Rectal smooth muscle tissue (tissue), 1 donor: ENCODE measurements around the gene HIP1.
"Not testable (repeated sequence)": the region's sequence is repeated elsewhere in the genome, so short reads cannot be mapped to it uniquely, and the experiment has no call there.

ENCODE experiments used
- H3K27ac ChIP-seq: one replicate; pipeline ENCODE4 v1.7.0; 2013; ENCODE audit warnings: low read depth, low read length, inconsistent platforms
- H3K27me3 ChIP-seq: one replicate; pipeline ENCODE4 v1.7.0; 2013; ENCODE audit warnings: low read length; ENCODE audit not compliant: control insufficient read depth, insufficient read depth
- H3K36me3 ChIP-seq: one replicate; pipeline ENCODE4 v1.7.0; 2013; ENCODE audit warnings: low read length; ENCODE audit not compliant: control insufficient read depth, insufficient read depth
- H3K4me1 ChIP-seq: one replicate; pipeline ENCODE4 v1.7.0; 2013; ENCODE audit warnings: low read length; ENCODE audit not compliant: control insufficient read depth, insufficient read depth
- H3K4me3 ChIP-seq: one replicate; pipeline ENCODE4 v1.7.0; 2013; ENCODE audit warnings: low read length
- H3K9ac ChIP-seq: one replicate; pipeline ENCODE4 v1.7.0; 2013; ENCODE audit warnings: low read length

The HIP1 gene

DNA sequence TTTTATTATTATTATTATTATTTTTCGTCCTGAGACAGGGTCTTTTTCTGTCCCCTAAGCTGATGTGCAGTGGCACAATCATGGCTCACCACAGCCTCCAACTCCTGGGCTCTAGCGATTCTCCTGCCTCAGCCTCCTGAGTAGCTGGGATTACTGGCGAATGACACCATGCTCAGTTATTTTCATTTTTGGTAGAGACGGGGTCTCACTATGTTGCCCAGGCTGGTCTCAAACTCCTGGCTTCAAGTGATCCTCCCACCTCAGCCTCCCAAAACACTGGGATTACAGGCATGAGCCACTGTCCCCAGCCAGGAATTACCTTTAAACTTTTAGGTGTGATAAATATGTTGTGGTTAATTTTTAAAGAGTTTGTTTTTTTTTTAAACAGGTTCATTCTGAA lies 138.0 kb downstream of the HIP1 start:
- not testable (repeated sequence) for H3K27ac ChIP-seq, H3K4me1 ChIP-seq, H3K9ac ChIP-seq, H3K36me3 ChIP-seq, H3K27me3 ChIP-seq, H3K4me3 ChIP-seq

DNA sequence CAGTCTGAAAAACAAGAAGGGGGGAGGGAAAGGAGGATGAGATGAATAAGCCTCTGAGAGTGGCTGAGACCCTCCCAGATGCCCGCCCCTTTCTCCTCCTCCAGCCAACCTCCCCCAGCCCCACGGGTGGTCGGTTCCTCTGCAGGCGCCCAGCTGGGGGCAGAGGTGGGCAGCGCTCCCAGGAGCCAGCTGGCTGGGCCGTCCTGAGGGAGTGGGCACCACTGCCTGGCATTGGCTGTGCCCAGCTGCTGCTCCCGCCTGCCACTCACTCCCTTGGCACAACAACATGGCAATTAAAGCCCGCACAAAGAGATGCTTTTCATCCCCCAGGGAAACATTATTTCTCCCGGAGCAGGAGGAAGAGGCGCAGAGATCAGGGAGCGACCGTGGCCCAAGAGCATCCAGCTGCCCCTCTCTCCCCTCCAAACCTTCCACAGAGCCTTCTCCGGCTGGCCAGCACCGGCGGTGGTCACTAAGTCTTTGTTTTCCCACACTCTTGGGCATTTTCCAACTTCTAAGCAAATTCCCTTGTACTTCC lies 139.4 kb downstream of the HIP1 start:
- no peaks in the 10 kb centered on the region for H3K36me3 ChIP-seq
- H3K27me3 ChIP-seq, result no peaks in the 10 kb centered on the region
- H3K9ac ChIP-seq, result no peak overlapping the region
- no peak overlapping the region for H3K4me3 ChIP-seq
- H3K4me1 ChIP-seq, result no peaks in the 10 kb centered on the region
- no peak overlapping the region for H3K27ac ChIP-seq

DNA sequence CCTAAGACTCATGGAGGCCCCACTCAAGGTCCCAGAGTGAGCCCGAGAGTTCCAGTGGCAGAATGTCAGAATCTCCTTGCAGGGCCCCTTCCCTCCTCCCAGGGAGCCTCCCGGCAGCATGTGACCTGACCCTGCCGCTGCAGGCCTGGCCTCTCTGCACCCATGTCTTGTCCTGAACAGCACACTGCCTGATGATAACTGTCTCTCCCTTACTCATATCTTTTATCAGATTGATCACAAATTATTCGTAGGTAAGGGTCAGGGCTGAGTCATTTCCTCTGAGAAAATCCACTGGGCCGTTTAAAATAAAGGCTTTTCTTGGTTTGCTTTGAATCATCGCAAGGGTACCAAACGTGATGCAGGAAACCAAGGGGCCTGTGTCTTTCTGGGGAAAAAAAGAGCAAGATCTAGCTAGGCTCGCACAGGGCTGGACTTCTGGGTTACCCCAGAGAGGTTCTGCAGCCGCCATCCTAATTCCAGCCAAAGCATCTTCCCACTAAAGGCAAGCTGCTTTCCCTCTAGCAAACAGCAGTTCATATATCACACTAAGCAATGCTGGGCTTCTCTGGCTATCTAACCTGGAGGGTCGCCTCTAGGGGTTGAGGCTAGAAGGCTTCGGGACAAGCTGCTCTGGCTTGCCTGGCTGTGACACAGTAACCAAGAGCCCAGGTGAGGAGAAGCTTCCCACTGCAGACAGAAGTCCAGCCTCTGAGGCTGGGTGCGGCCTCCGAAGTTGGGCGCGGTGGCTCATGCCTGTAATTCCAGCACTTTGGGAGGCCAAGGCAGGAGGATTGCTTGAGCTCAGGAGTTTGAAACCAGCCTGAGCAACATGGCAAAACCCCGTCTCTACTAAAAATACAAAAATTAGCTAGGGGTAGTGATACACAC lies 141.8 kb downstream of the HIP1 start:
- H3K9ac ChIP-seq, result no peak overlapping the region
- no peak overlapping the region for H3K27ac ChIP-seq
- H3K4me1 ChIP-seq, result no peaks in the 10 kb centered on the region
- no peak overlapping the region for H3K4me3 ChIP-seq
- H3K36me3 ChIP-seq, result peaks cover 2% of the 10 kb centered on the region
- H3K27me3 ChIP-seq, result no peaks in the 10 kb centered on the region

DNA sequence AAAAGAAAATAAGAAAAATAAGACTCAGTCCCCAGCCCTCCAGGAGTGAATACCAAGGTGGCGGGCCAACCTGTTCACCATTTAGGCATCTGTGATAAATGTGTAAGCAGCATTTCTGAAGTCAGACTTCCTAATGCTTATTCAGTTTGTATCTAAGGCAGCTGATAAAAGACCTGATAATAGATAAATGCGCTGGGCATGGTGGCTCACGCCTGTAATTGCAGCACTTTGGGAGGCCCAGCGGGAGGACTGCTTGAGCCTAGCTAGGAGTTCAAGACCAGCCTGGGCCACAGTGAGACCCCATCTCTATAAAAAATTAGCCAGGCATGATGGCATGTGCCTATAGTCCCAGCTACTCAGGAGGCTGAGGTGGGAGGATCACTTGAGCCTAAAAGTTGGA lies 143.0 kb downstream of the HIP1 start:
- no peak overlapping the region for H3K9ac ChIP-seq
- no peaks in the 10 kb centered on the region for H3K27me3 ChIP-seq
- no peak overlapping the region for H3K27ac ChIP-seq
- no peaks in the 10 kb centered on the region for H3K4me1 ChIP-seq
- H3K36me3 ChIP-seq, result peaks cover 2% of the 10 kb centered on the region
- no peak overlapping the region for H3K4me3 ChIP-seq

DNA sequence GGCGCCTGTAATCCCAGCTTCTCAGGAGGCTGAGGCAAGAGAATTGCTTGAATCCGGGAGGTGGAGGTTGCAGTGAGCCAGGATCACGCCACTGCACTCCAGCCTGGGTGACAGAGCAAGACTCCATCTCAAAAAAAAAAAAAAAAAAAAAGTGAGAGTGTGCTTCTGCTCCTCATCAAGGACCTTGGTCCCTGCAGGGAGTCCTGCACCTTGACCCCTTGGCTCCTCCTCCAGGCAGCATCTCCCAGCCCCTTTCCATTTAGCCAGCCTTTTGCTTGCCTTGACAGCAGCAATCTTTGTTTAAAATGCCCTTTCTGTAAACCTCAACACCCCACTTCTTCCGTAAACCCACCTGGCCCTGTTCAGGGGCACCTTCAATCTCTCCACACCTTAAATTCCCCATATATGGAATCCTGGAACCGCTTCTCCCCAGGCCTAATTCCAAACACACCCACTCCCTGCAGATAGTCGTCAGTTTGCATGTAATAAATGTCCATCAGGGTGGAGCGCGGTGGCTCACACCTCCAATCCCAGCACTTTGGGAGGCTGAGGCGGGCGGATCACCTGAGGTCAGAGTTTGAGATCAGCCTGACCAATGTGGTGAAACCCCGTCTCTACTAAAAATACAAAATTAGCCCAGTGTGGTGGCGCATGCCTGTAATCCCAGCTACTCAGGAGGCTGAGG lies 145.1 kb downstream of the HIP1 start:
- H3K9ac ChIP-seq, H3K36me3 ChIP-seq, H3K27me3 ChIP-seq, H3K4me3 ChIP-seq, H3K27ac ChIP-seq, H3K4me1 ChIP-seq: not testable (repeated sequence)

DNA sequence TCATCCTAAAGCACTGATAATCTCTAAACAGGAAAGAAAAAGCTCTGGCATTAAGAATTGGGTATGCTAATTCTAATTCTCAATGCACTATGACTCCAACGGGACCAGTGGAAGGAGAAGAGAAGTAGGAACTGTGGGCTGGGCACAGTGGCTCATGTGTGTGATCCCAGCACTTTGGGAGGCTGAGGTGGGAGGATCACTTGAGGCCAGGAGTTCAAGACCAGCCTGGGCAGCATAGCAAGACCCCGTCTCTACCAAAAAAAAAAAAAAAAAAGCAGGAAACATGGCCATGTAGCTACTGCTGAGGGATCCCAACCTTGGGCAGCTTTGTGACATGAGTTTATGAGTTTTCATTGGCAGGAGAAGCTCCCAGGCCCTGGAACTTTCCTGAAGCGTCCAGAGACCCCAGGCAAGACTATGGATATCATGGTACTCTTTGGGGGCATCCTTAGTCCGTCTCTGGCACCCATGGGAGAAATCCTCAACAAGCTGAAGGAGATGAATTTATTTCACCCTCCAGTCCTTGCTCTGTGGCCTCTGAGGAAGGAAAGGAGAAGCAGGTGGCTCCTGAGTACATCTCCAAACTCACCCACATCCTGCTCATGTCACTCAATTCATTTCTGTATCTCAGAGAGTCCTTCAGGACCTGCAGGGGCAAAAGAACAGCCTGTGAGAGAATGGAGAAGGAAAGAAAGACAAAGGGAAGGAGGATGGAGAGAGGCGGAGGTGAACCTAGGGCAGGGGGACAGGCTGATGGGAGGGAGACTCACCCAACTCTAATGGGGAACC lies 147.1 kb downstream of the HIP1 start:
- H3K4me3 ChIP-seq, result no peak overlapping the region
- no peak overlapping the region for H3K27ac ChIP-seq
- no peaks in the 10 kb centered on the region for H3K27me3 ChIP-seq
- no peaks in the 10 kb centered on the region for H3K4me1 ChIP-seq
- no peak overlapping the region for H3K9ac ChIP-seq
- H3K36me3 ChIP-seq, result peaks cover 2% of the 10 kb centered on the region

DNA sequence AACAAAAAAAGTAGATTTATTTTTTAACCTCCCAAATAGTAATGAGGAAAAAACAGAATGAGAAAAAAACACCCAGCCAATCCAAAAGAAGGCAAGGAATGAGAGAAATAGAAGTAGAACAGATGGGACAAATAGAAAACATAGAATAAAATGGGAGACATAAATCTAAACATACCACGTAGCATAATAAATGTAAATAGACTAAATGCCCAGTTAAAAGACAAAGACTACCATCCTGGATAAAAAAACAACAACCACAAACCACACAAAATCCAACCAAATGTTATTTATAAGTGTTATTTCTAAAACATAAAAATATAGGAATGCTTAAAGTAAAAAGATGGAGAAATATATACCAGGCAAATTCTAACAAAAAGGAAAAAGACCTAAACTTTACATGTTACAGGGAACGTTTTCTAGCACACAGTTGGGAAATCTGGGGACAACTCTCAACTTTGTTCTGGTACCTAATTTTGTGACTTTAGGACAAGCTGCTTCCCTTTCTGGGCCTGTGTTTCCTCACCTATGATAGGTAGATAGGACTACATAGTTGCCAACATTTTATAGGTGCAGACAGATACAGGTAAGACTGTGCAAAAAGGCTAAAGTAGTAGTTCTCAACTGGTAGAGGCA lies 148.3 kb downstream of the HIP1 start:
- Histone ChIP-seq H3K27ac (no peak overlapping the region), H3K4me1 (no peaks in the 10 kb centered on the region), H3K4me3 (no peak overlapping the region), H3K36me3 (peaks cover 2% of the 10 kb centered on the region), H3K27me3 (no peaks in the 10 kb centered on the region), H3K9ac (no peak overlapping the region)

DNA sequence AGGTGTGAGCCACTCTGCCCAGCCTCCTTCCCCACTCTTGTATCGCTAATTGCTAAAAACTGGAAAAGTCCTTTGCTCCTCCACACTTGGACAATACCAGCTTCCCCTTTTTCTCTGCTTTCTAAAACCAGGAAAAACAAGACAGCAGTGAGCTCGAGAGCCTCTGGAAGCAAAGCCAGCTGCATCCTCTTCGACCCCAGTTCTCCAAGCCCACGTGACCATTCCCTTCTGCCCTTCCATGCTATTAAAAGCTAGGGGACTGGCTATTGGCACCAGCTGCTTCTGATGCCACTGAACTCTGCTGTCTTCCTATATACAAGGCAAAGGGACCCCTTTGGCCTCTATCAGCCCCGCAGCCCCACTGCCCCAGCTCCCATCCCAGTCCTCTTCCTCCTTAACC lies 154.4 kb downstream of the HIP1 start:
- Histone ChIP-seq H3K27me3 (no peaks in the 10 kb centered on the region), H3K36me3 (peaks cover 3% of the 10 kb centered on the region), H3K27ac (no peak overlapping the region), H3K4me1 (no peaks in the 10 kb centered on the region), H3K4me3 (no peak overlapping the region), H3K9ac (no peak overlapping the region)

DNA sequence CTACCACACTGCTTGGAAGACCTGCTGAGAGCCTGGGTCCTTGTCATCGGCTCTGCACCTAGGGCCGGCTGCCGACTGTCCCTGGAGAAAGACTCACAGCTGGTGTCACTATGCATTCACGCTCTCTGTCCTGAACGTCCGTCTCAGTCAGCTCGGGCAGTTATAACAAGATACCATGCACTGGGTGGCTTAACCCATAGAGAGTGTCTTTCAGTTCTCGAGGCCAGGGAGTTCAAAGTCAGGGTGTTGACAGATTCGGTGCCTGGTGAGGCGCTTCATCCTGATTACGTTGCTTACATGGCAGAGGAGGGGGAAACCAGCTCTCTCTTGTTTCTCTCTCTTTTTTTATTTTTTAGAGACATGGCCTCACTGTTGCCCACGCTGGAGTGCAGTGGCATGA lies 155.5 kb downstream of the HIP1 start:
- peaks cover 3% of the 10 kb centered on the region for H3K36me3 ChIP-seq

DNA sequence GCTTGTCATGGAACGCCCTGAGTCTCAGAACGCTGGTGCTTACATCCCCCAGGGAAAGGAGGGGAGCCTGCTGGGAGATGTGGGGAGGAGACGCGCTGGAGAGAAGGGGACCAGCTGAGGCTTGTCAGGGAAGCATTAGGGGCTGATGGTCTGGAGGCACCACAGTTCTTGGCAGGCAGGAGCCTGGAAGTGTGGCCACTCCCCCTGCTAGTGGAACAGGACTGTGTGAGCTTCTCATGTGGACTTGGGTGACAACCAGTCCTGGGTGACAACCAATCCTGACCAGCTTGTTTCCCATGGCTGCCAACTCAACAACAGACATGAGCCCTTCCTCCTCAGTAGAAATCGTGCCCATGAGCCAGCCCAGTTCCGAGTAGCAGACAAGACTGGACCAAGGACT lies 158.8 kb downstream of the HIP1 start:
- Histone ChIP-seq H3K36me3 (peaks cover 3% of the 10 kb centered on the region), H3K27ac (no peak overlapping the region), H3K9ac (no peak overlapping the region), H3K4me1 (no peaks in the 10 kb centered on the region), H3K27me3 (no peaks in the 10 kb centered on the region), H3K4me3 (no peak overlapping the region)

More for the DNA sequence above, 155.5 kb downstream of the HIP1 start:
- Histone ChIP-seq H3K4me3 (no peak overlapping the region), H3K27ac (no peak overlapping the region), H3K27me3 (no peaks in the 10 kb centered on the region), H3K9ac (no peak overlapping the region), H3K4me1 (no peaks in the 10 kb centered on the region)

DNA sequence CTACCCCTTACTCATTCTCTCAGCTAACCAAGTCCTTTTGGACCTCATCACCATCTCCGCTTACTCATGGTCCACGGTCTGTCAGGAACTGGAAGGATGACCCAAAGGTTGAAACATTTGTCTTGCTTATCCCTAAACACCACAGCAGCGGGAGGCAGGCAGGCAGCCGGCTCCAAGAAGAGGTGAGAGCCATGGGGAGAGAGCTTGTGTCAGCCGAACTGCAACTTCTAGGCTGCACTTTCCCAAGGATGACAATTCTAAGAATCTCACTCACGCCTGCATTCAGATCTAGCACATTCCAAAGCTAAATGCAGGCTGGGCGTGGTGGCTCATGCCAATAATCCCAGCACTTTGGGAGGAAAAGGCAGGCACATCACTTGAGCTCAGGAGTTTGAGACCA lies 160.7 kb downstream of the HIP1 start:
- Histone ChIP-seq H3K4me3 (no peak overlapping the region), H3K27me3 (no peaks in the 10 kb centered on the region), H3K4me1 (no peaks in the 10 kb centered on the region), H3K27ac (no peak overlapping the region), H3K9ac (no peak overlapping the region), H3K36me3 (peaks cover 3% of the 10 kb centered on the region)
